Liver (tissue), 9 donors: ENCODE data around the gene FAM89B. TPM values are rescaled to one million over a fixed set of nuclear protein-coding genes. Genes with fewer than 3 reads are reported as not detected.

Experiments
- DNase-seq: peaks from one replicate; pipeline ENCODE4 v3.0.0-alpha.2; 2017; ENCODE audit warnings: low spot score
- H3K27ac ChIP-seq, 2 donors: one replicate each; pipeline ENCODE4 v1.7.0; 2013; ENCODE audit warnings: inconsistent platforms in 2 of 2, low read length in 2 of 2, control low read depth in 1 of 2, low read depth in 1 of 2, mild to moderate bottlenecking in 1 of 2
- H3K27me3 ChIP-seq, 4 donors: one replicate each; pipeline versions ENCODE4 v1.6.1 to v1.7.0; 2013; ENCODE audit warnings: low read length in 3 of 4, inconsistent platforms in 1 of 4, mild to moderate bottlenecking in 1 of 4, moderate library complexity in 1 of 4; ENCODE audit not compliant: control insufficient read depth in 4 of 4, insufficient read depth in 4 of 4
- H3K36me3 ChIP-seq, 4 donors: one replicate each; pipeline versions ENCODE4 v1.6.1 to v1.7.0; 2013; ENCODE audit warnings: low read length in 3 of 4, mild to moderate bottlenecking in 3 of 4, low read depth in 1 of 4, moderate library complexity in 1 of 4; ENCODE audit not compliant: control insufficient read depth in 4 of 4, insufficient read depth in 3 of 4
- H3K4me1 ChIP-seq, 4 donors: one replicate each; pipeline versions ENCODE4 v1.6.1 to v1.7.0; 2013; ENCODE audit warnings: low read length in 3 of 4, mild to moderate bottlenecking in 3 of 4, moderate library complexity in 1 of 4; ENCODE audit not compliant: control insufficient read depth in 4 of 4, insufficient read depth in 4 of 4
- H3K4me3 ChIP-seq, 3 donors: one replicate each; pipeline versions ENCODE4 v1.6.1 to v1.7.0; 2013; ENCODE audit warnings: low read length in 3 of 3, control low read depth in 1 of 3, low read depth in 1 of 3, mild to moderate bottlenecking in 1 of 3
- H3K9ac ChIP-seq, 2 donors: one replicate each; pipeline ENCODE4 v1.7.0; 2013; ENCODE audit warnings: low read length in 2 of 2, mild to moderate bottlenecking in 2 of 2, moderate library complexity in 2 of 2, control low read depth in 1 of 2, low read depth in 1 of 2
- H3K9me3 ChIP-seq, 4 donors: one replicate each; pipeline versions ENCODE4 v1.6.1 to v1.7.0; 2013; ENCODE audit warnings: low read length in 3 of 4; ENCODE audit not compliant: control insufficient read depth in 4 of 4
- ATF3 ChIP-seq: IDR thresholded peaks from 2 replicates; pipeline ENCODE4 v1.6.1; 2016; ENCODE audit warnings: antibody characterized with exemption
- EGR1 ChIP-seq, 2 donors: IDR thresholded peaks; 2 replicates each; pipeline ENCODE4 v1.6.1; 2016 to 2018; ENCODE audit warnings: antibody characterized with exemption in 2 of 2, low read depth in 2 of 2
- FOXA1 ChIP-seq: IDR thresholded peaks from 2 replicates; pipeline ENCODE4 v1.6.1; 2016; ENCODE audit warnings: antibody characterized with exemption
- FOXA2 ChIP-seq: IDR thresholded peaks from 2 replicates; pipeline ENCODE4 v1.6.1; 2016; ENCODE audit warnings: antibody characterized with exemption
- GABPA ChIP-seq, 2 donors: IDR thresholded peaks in 1 of 2; conservative IDR thresholded peaks in 1 of 2; 2 replicates each; pipeline ENCODE4 v1.6.1; 2016; ENCODE audit warnings: antibody characterized with exemption in 2 of 2, mild to moderate bottlenecking in 1 of 2, moderate library complexity in 1 of 2
- HNF4A ChIP-seq, 2 donors: conservative IDR thresholded peaks; 2 replicates each; pipeline ENCODE4 v1.6.1; 2016; ENCODE audit warnings: antibody characterized with exemption in 2 of 2, mild to moderate bottlenecking in 2 of 2
- HNF4G ChIP-seq: IDR thresholded peaks from 2 replicates; pipeline ENCODE4 v1.6.1; 2016; ENCODE audit warnings: antibody characterized with exemption
- JUND ChIP-seq, 2 donors: IDR thresholded peaks; 2 replicates each; pipeline ENCODE4 v1.6.1; 2016; ENCODE audit warnings: antibody characterized with exemption in 2 of 2
- MAX ChIP-seq: IDR thresholded peaks from 2 replicates; pipeline ENCODE4 v1.6.1; 2016; ENCODE audit warnings: antibody characterized with exemption
- NR2F2 ChIP-seq: IDR thresholded peaks from 2 replicates; pipeline ENCODE4 v1.6.1; 2016; ENCODE audit warnings: antibody characterized with exemption
- RAD21 ChIP-seq, 2 donors: IDR thresholded peaks; 2 replicates each; pipeline ENCODE4 v1.6.1; 2016; ENCODE audit warnings: antibody characterized with exemption in 2 of 2, mild to moderate bottlenecking in 2 of 2
- RXRA ChIP-seq, 2 donors: IDR thresholded peaks; 2 replicates each; pipeline ENCODE4 v1.6.1; 2017 to 2018; ENCODE audit warnings: antibody characterized with exemption in 2 of 2, mild to moderate bottlenecking in 1 of 2
- TAF1 ChIP-seq: conservative IDR thresholded peaks from 2 replicates; pipeline ENCODE4 v1.6.1; 2016; ENCODE audit warnings: antibody characterized with exemption, mild to moderate bottlenecking
- YY1 ChIP-seq: IDR thresholded peaks from 2 replicates; pipeline ENCODE4 v1.6.1; 2016; ENCODE audit warnings: antibody characterized with exemption, mild to moderate bottlenecking
- ZBTB33 ChIP-seq: IDR thresholded peaks from 2 replicates; pipeline ENCODE4 v1.6.1; 2016; ENCODE audit warnings: antibody characterized with exemption
- WGBS: extraction: QIAGEN DNeasy Blood & Tissue Kit; methylation state at CpG from one replicate; pipeline ENCODE4 v1.1.7; 2013; 5-methylcytosine and 5-hydroxymethylcytosine counted together
- polyA plus RNA-seq, 2 donors: library from polyadenylated mRNA; stranded (reverse) in 1 of 2; unstranded in 1 of 2; fragments of 200-250 nt in 1 of 2; fragments of >200 nt in 1 of 2; fragmentation: Nextera tagmentation in 1 of 2; extraction: Ambion mirVana in 1 of 2; gene quantifications; one replicate each; pipeline versions ENCODE4 v1.2.1 to v1.2.3, GENCODE V29; 2013 to 2015
- total RNA-seq, 2 donors: library from RNA; depleted of rRNA; stranded (reverse); fragments of >200 nt; gene quantifications; one replicate each; pipeline ENCODE4 v1.2.3, GENCODE V29; 2014
- TF ChIP-seq, protein P1 (sequence below): IDR thresholded peaks from 2 replicates; pipeline ENCODE4 v1.6.1; 2016; ENCODE audit warnings: antibody characterized with exemption, mild to moderate bottlenecking
- donor health status: healthy.
- donor health status: healthy.
- donor health status: healthy.
- donor health status: healthy.
- donor health status: healthy.

The FAM89B gene
- total and polyA plus RNA-seq, 4 donors = 4.7 to 16.7 (median 9.5) TPM

DNA sequence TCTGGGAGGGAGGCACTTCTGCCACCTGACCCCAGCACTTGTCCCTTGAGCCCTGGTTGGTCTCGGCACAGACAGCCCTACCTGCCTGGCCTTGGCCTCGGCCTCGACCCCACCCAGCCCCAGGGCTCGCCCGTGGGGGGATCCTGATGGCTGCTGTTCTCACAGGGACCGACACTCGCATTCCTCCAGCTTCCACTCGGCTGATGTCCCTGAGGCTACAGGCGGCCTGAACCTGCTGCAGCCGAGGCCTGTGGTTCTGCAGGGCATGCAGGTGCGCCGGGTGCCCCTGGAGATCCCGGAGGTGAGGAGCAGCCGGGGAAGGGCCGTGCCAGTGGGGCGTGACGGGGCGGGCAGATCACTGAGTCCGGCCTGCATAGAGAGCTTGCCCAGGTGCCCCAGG, 48.3 kb downstream of the FAM89B start:
- Histone ChIP-seq H3K9ac (no peak overlapping the region), H3K36me3 (peaks cover 14 to 51% (median 18%) of the 10 kb centered on the region in 4 donors), H3K4me1 (peaks cover 5 to 17% (median 13%) of the 10 kb centered on the region in 4 donors), H3K27ac (no peak overlapping the region), H3K4me3 (no peak overlapping the region), H3K9me3 (no peaks in the 10 kb centered on the region), H3K27me3 (no peaks in the 10 kb centered on the region)
- DNase-seq = no peak
- TF ChIP-seq HNF4G (no peak), FOXA1 (no peak), GABPA (IDR thresholded peaks at IDR 0.05 in 1 of 2, conservative IDR thresholded peaks at IDR 0.05 in 1 of 2) (no peak), RAD21 (IDR thresholded peaks at IDR 0.05) (no peak), JUND (IDR thresholded peaks at IDR 0.05) (no peak), TAF1 (no peak), HNF4A (conservative IDR thresholded peaks at IDR 0.05) (no peak), FOXA2 (no peak), ATF3 (no peak), MAX (no peak), ZBTB33 (no peak), YY1 (no peak)
- TF ChIP-seq, protein P1, sequence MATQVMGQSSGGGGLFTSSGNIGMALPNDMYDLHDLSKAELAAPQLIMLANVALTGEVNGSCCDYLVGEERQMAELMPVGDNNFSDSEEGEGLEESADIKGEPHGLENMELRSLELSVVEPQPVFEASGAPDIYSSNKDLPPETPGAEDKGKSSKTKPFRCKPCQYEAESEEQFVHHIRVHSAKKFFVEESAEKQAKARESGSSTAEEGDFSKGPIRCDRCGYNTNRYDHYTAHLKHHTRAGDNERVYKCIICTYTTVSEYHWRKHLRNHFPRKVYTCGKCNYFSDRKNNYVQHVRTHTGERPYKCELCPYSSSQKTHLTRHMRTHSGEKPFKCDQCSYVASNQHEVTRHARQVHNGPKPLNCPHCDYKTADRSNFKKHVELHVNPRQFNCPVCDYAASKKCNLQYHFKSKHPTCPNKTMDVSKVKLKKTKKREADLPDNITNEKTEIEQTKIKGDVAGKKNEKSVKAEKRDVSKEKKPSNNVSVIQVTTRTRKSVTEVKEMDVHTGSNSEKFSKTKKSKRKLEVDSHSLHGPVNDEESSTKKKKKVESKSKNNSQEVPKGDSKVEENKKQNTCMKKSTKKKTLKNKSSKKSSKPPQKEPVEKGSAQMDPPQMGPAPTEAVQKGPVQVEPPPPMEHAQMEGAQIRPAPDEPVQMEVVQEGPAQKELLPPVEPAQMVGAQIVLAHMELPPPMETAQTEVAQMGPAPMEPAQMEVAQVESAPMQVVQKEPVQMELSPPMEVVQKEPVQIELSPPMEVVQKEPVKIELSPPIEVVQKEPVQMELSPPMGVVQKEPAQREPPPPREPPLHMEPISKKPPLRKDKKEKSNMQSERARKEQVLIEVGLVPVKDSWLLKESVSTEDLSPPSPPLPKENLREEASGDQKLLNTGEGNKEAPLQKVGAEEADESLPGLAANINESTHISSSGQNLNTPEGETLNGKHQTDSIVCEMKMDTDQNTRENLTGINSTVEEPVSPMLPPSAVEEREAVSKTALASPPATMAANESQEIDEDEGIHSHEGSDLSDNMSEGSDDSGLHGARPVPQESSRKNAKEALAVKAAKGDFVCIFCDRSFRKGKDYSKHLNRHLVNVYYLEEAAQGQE = no peak
- WGBS = 96% methylated on average over 19 of the region's 19 CpGs

DNA sequence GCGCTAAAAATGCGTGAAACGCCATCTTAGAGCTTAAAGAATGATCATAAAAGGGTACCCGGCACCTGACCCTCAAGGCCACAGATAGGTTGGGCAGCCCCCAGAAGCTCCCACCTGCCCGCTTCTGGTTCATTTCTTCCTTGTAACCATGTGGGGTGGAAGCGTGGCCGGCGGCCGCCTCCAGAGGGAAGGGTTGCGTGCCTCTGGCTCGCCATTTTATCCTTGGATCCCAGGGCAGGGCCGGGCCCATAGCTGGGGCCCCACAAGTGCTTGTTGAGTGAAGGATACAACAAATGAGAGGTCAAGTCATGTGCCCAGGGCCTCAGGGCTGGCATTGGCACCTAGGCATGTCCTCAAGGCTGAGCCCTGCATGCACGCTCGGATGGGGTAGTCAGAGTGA, 49.1 kb downstream of the FAM89B start:
- no peak for DNase-seq
- Histone ChIP-seq H3K9ac (no peak overlapping the region), H3K4me1 (peaks cover 5 to 13% (median 11%) of the 10 kb centered on the region in 4 donors), H3K27me3 (no peaks in the 10 kb centered on the region), H3K36me3 (peaks cover 16 to 58% (median 18%) of the 10 kb centered on the region in 4 donors), H3K4me3 (no peak overlapping the region), H3K27ac (no peak overlapping the region), H3K9me3 (no peaks in the 10 kb centered on the region)
- TF ChIP-seq YY1 (no peak), ATF3 (no peak), NR2F2 (no peak), RXRA (IDR thresholded peaks at IDR 0.05) (no peak), ZBTB33 (no peak), HNF4A (conservative IDR thresholded peaks at IDR 0.05) (no peak), MAX (no peak), EGR1 (IDR thresholded peaks at IDR 0.05; ENCODE audit: low read depth in 2 of 2) (no peak), HNF4G (no peak), TAF1 (no peak), FOXA2 (no peak), GABPA (IDR thresholded peaks at IDR 0.05 in 1 of 2, conservative IDR thresholded peaks at IDR 0.05 in 1 of 2) (no peak), JUND (IDR thresholded peaks at IDR 0.05) (no peak)
- TF ChIP-seq, protein P1 = no peak
- 98% methylated on average over 14 of the region's 14 CpGs for whole genome bisulfite sequencing
